NCI-H774 (cell line): ENCODE measurements around the gene ARRB1.
A peak's percentile ranks its signal among the peaks of the same experiment; 100 is the strongest.
"Not testable (repeated sequence)": the region's sequence is repeated elsewhere in the genome, so short reads cannot be mapped to it uniquely, and the experiment has no call there.

Source experiments
- DNase-seq: peaks from one replicate; lab custom pipeline; 2025; lab: John Stamatoyannopoulos, UW

ARRB1 gene

GRCh38 chr11:75371949-75372876, 20.8 kb upstream of the ARRB1 start:
- peak; percentile 59 for DNase-seq

GRCh38 chr11:75369560-75370255, 18.2 kb upstream of the ARRB1 start:
- DNase-seq, result no peak

- not testable (repeated sequence) for DNase-seq
Measured at GRCh38 chr11:75366826-75367225, 15.4 kb upstream of the ARRB1 start.

- no peak for DNase-seq
Measured at GRCh38 chr11:75365711-75366181, 14.3 kb upstream of the ARRB1 start.

GRCh38 chr11:75362285-75362684, 10.8 kb upstream of the ARRB1 start:
- not testable (repeated sequence) for DNase-seq

GRCh38 chr11:75356613-75357012, 5.2 kb upstream of the ARRB1 start:
- no peak for DNase-seq

- no peak for DNase-seq
Measured at GRCh38 chr11:75355051-75355450, 3.6 kb upstream of the ARRB1 start.

- DNase-seq, result no peak
Measured at GRCh38 chr11:75352588-75353206, 1.2 kb upstream of the ARRB1 start.

GRCh38 chr11:75351791-75352587, 528 bp upstream of the ARRB1 start:
- no peak for DNase-seq

GRCh38 chr11:75350743-75351540, 519 bp downstream of the ARRB1 start:
- no peak for DNase-seq

- no peak for DNase-seq
Measured at GRCh38 chr11:75350122-75350742, 1.2 kb downstream of the ARRB1 start.

- DNase-seq, result no peak
Measured at GRCh38 chr11:75349521-75350116, 1.8 kb downstream of the ARRB1 start.

GRCh38 chr11:75347781-75348566, 3.5 kb downstream of the ARRB1 start:
- DNase-seq, result no peak

GRCh38 chr11:75346912-75347647, 4.4 kb downstream of the ARRB1 start:
- no peak for DNase-seq

GRCh38 chr11:75346296-75346695, 5.2 kb downstream of the ARRB1 start:
- no peak for DNase-seq

- no peak for DNase-seq
Measured at GRCh38 chr11:75345455-75346160, 5.9 kb downstream of the ARRB1 start.

- no peak for DNase-seq
Measured at GRCh38 chr11:75344761-75345454, 6.6 kb downstream of the ARRB1 start.
